H1 (cell line): ENCODE measurements around the gene LRRC72. TPM values are rescaled to one million over a fixed set of nuclear protein-coding genes. Genes with fewer than 3 reads are reported as not detected.

Experiments
- CTCF ChIA-PET: fragments of 300-600 bp; sonication (Branson Sonifier 250); formaldehyde crosslinking; loops from one replicate; lab custom pipeline; 2021; ENCODE audit not compliant: partially characterized antibody; lab: Charles Lee
- POLR2A ChIA-PET: fragments of 300-600 bp; sonication (Branson Sonifier 250); formaldehyde crosslinking; loops from one replicate; lab custom pipeline; 2021; ENCODE audit warnings: inconsistent platforms; ENCODE audit not compliant: partially characterized antibody; lab: Charles Lee
- DNase-seq, 2 experiments: peaks; one replicate each; pipeline versions ENCODE4 v3.0.0 to v3.0.0-alpha.2; 2010 to 2022; ENCODE audit warnings: low spot score in 2 of 2, low read depth in 1 of 2, mixed read lengths in 1 of 2
- FAIRE-seq: peaks from 2 replicates; lab custom pipeline; 2011; peaks lifted over from hg19 to GRCh38; lab: Jason Lieb, UNC
- H2AFZ ChIP-seq: 2 replicates; pipeline ENCODE4 v1.8.1; 2012; ENCODE audit warnings: low read length, inconsistent platforms
- H2AK5ac ChIP-seq: 2 replicates; pipeline ENCODE4 v1.6.1; 2013; ENCODE audit warnings: low read depth, low read length
- H2BK120ac ChIP-seq: replicated peaks from 2 replicates; pipeline ENCODE3; 2013; ENCODE audit warnings: low read depth, low read length, inconsistent platforms
- H2BK12ac ChIP-seq: 2 replicates; pipeline ENCODE4 v1.6.1; 2013; ENCODE audit warnings: low read depth, low read length
- H2BK15ac ChIP-seq: 2 replicates; pipeline ENCODE4 v1.6.1; 2013; ENCODE audit warnings: low read length
- H2BK20ac ChIP-seq: 2 replicates; pipeline ENCODE4 v1.6.1; 2013; ENCODE audit warnings: low read length
- H2BK5ac ChIP-seq: 2 replicates; pipeline ENCODE4 v1.6.1; 2013; ENCODE audit warnings: low read depth, low read length
- H3K14ac ChIP-seq: 2 replicates; pipeline ENCODE4 v1.6.1; 2013; ENCODE audit warnings: inconsistent platforms; ENCODE audit not compliant: insufficient read length
- H3K18ac ChIP-seq: 2 replicates; pipeline ENCODE4 v1.6.1; 2013; ENCODE audit warnings: low read length; ENCODE audit errors: extremely low read depth
- H3K23ac ChIP-seq: 2 replicates; pipeline ENCODE4 v1.6.1; 2013; ENCODE audit warnings: inconsistent platforms; ENCODE audit not compliant: insufficient read length
- H3K23me2 ChIP-seq: 2 replicates; pipeline ENCODE4 v1.6.1; 2013; ENCODE audit warnings: low read depth, low read length
- H3K27ac ChIP-seq: 2 replicates; pipeline ENCODE4 v1.6.1; 2011; ENCODE audit warnings: low read depth, low read length, inconsistent platforms
- H3K27me3 ChIP-seq, 4 experiments: replicated peaks in 1 of 4; 1 replicate in 1 of 4; 2 replicates in 3 of 4; pipeline versions ENCODE4 v1.6.1 to v1.8.1; 2011 to 2013; ENCODE audit warnings: low read length in 3 of 4, mild to moderate bottlenecking in 3 of 4, inconsistent platforms in 2 of 4, mixed read lengths in 2 of 4, moderate library complexity in 1 of 4; ENCODE audit not compliant: control insufficient read depth in 3 of 4, insufficient read depth in 3 of 4; ENCODE audit errors: extremely low read depth in 1 of 4
- H3K36me3 ChIP-seq, 4 experiments: 2 replicates each; pipeline versions ENCODE4 v1.6.1 to v1.8.1; 2011 to 2013; ENCODE audit warnings: mild to moderate bottlenecking in 4 of 4, low read length in 3 of 4, moderate library complexity in 2 of 4, control low read depth in 1 of 4, inconsistent platforms in 1 of 4; ENCODE audit not compliant: insufficient read depth in 4 of 4, control insufficient read depth in 2 of 4
- H3K4ac ChIP-seq: replicated peaks from 2 replicates; pipeline ENCODE3; 2013; ENCODE audit warnings: low read length, low read depth, mixed read lengths, inconsistent platforms; ENCODE audit not compliant: insufficient read length
- H3K4me1 ChIP-seq, 4 experiments: replicated peaks in 1 of 4; 1 replicate in 1 of 4; 2 replicates in 3 of 4; pipeline versions ENCODE4 v1.6.1 to v1.8.1; 2011 to 2013; ENCODE audit warnings: low read length in 3 of 4, inconsistent platforms in 2 of 4, mixed read lengths in 1 of 4; ENCODE audit not compliant: insufficient read depth in 4 of 4, control insufficient read depth in 3 of 4
- H3K4me2 ChIP-seq, 2 experiments: 2 replicates each; pipeline versions ENCODE4 v1.6.1 to v1.8.1; 2011 to 2013; ENCODE audit warnings: low read depth in 2 of 2, low read length in 2 of 2, control low read depth in 1 of 2, inconsistent platforms in 1 of 2, mild to moderate bottlenecking in 1 of 2; ENCODE audit not compliant: insufficient read depth in 1 of 2
- H3K4me3 ChIP-seq, 4 experiments: fragments of 200-600, 300-600 bp in 1 of 4; sonication (generic), shearing (Covaris generic), sonication (Bioruptor Twin) in 1 of 4; 2 replicates each; pipeline versions ENCODE4 v1.5.1 to v1.8.1; 2011 to 2016; ENCODE audit warnings: low read length in 4 of 4, low read depth in 3 of 4, control low read depth in 2 of 4, inconsistent platforms in 2 of 4, mild to moderate bottlenecking in 2 of 4, mixed read lengths in 1 of 4, moderate library complexity in 1 of 4; ENCODE audit not compliant: insufficient read depth in 2 of 4; ENCODE audit errors: extremely low read depth in 1 of 4
- H3K56ac ChIP-seq: replicated peaks from 2 replicates; pipeline ENCODE3; 2013; ENCODE audit warnings: low read depth, mild to moderate bottlenecking, mixed read lengths, low read length, inconsistent platforms; ENCODE audit not compliant: insufficient read length
- H3K79me1 ChIP-seq: 2 replicates; pipeline ENCODE4 v1.6.1; 2013; ENCODE audit warnings: low read depth, low read length, control low read depth
- H3K79me2 ChIP-seq, 2 experiments: 2 replicates each; pipeline versions ENCODE4 v1.6.1 to v1.8.1; 2012 to 2013; ENCODE audit warnings: low read length in 2 of 2, mild to moderate bottlenecking in 2 of 2, inconsistent platforms in 1 of 2; ENCODE audit not compliant: insufficient read depth in 2 of 2, control insufficient read depth in 1 of 2
- H3K9ac ChIP-seq, 4 experiments: replicated peaks in 1 of 4; 1 replicate in 1 of 4; 2 replicates in 3 of 4; pipeline versions ENCODE4 v1.6.1 to v1.8.1; 2011 to 2013; ENCODE audit warnings: low read depth in 3 of 4, low read length in 3 of 4, control low read depth in 2 of 4, mild to moderate bottlenecking in 2 of 4, moderate library complexity in 2 of 4, inconsistent platforms in 1 of 4; ENCODE audit errors: extremely low read depth in 1 of 4
- H3K9me3 ChIP-seq, 2 experiments: 2 replicates each; pipeline versions ENCODE4 v1.6.1 to v1.8.1; 2012 to 2013; ENCODE audit warnings: mild to moderate bottlenecking in 2 of 2, moderate library complexity in 2 of 2, control low read depth in 1 of 2, inconsistent platforms in 1 of 2, low read depth in 1 of 2, low read length in 1 of 2, mixed read lengths in 1 of 2; ENCODE audit not compliant: insufficient read depth in 2 of 2
- H4K20me1 ChIP-seq, 2 experiments: replicated peaks in 1 of 2; 2 replicates each; pipeline versions ENCODE3 to v1.8.1; 2011 to 2013; ENCODE audit warnings: inconsistent platforms in 2 of 2, low read length in 2 of 2, mild to moderate bottlenecking in 1 of 2; ENCODE audit not compliant: insufficient read depth in 2 of 2, control insufficient read depth in 1 of 2
- H4K5ac ChIP-seq: 2 replicates; pipeline ENCODE4 v1.6.1; 2013; ENCODE audit warnings: low read length, low read depth, mixed read lengths, inconsistent platforms; ENCODE audit not compliant: insufficient read length
- H4K8ac ChIP-seq: 2 replicates; pipeline ENCODE4 v1.8.0; 2013; ENCODE audit warnings: mild to moderate bottlenecking, moderate library complexity, low read length, inconsistent platforms; ENCODE audit not compliant: insufficient read depth; ENCODE audit errors: extremely low read depth
- H4K91ac ChIP-seq: replicated peaks from 2 replicates; pipeline ENCODE3; 2013; ENCODE audit warnings: low read length, mixed read lengths, inconsistent platforms; ENCODE audit not compliant: insufficient read length
- BACH1 ChIP-seq: IDR thresholded peaks from 2 replicates; pipeline ENCODE4 v1.6.1; 2012; ENCODE audit warnings: low read length, improper control_type of control experiment
- EGR1 ChIP-seq: IDR thresholded peaks from 2 replicates; pipeline ENCODE4 v1.6.1; 2011; ENCODE audit warnings: low read depth, low read length, borderline replicate concordance
- FOSL1 ChIP-seq: IDR thresholded peaks from 2 replicates; pipeline ENCODE4 v1.6.1; 2011; ENCODE audit warnings: mild to moderate bottlenecking, low read depth, low read length, moderate library complexity; ENCODE audit not compliant: insufficient read depth
- HDAC2 ChIP-seq, 2 experiments: fragments of 300-600 bp in 1 of 2; sonication (generic) in 1 of 2; IDR thresholded peaks; 2 replicates each; pipeline ENCODE4 v1.6.1; 2011 to 2012; ENCODE audit warnings: low read depth in 2 of 2, low read length in 2 of 2, mild to moderate bottlenecking in 2 of 2, moderate library complexity in 2 of 2, borderline replicate concordance in 1 of 2, inconsistent platforms in 1 of 2
- RNF2 ChIP-seq: fragments of 200-900, 300-1000 bp; sonication (generic); IDR thresholded peaks from 2 replicates; pipeline ENCODE4 v1.7.1; 2016; ENCODE audit warnings: borderline replicate concordance, low read depth, mild to moderate bottlenecking, antibody characterized with exemption, low read length; ENCODE audit not compliant: poor library complexity, severe bottlenecking; ENCODE audit errors: missing control alignments
- SAP30 ChIP-seq: fragments of 300-600 bp; sonication (generic); IDR thresholded peaks from 2 replicates; pipeline ENCODE4 v1.7.1; 2012; ENCODE audit warnings: low read length, moderate library complexity, mild to moderate bottlenecking, inconsistent platforms; ENCODE audit not compliant: insufficient read depth, insufficient replicate concordance
- SIN3A ChIP-seq, 2 experiments: IDR thresholded peaks in 1 of 2; conservative IDR thresholded peaks in 1 of 2; 2 replicates each; pipeline ENCODE4 v1.6.1; 2011 to 2012; ENCODE audit warnings: low read length in 2 of 2, improper control_type of control experiment in 1 of 2, low read depth in 1 of 2, mild to moderate bottlenecking in 1 of 2
- SIRT6 ChIP-seq: IDR thresholded peaks from one replicate; pipeline ENCODE4 v1.7.1; 2012; ENCODE audit warnings: low read length, inconsistent platforms
- SP4 ChIP-seq: IDR thresholded peaks from 2 replicates; pipeline ENCODE4 v1.6.1; 2012; ENCODE audit warnings: low read length, inconsistent platforms
- TBP ChIP-seq: IDR thresholded peaks from 2 replicates; pipeline ENCODE4 v1.6.1; 2011; ENCODE audit warnings: low read depth, low read length, improper control_type of control experiment
- TCF12 ChIP-seq: IDR thresholded peaks from 2 replicates; pipeline ENCODE4 v1.6.1; 2011; ENCODE audit warnings: low read depth, mild to moderate bottlenecking, low read length
- WGBS, 2 experiments: shearing (Covaris generic) in 1 of 2; methylation state at CpG; one replicate each; pipeline versions ENCODE4 v1.1.6 to v1.1.7; 2013 to 2015; ENCODE audit warnings: low lambda C conversion rate in 2 of 2, mixed read lengths in 2 of 2, inconsistent platforms in 1 of 2, low coverage in 1 of 2, missing lambda C conversion rate in 1 of 2; ENCODE audit not compliant: insufficient replicate concordance in 2 of 2, insufficient coverage in 1 of 2, insufficient read length in 1 of 2; ENCODE audit errors: extremely low coverage in 1 of 2, missing lambda C conversion rate in 1 of 2; 5-methylcytosine and 5-hydroxymethylcytosine counted together
- polyA plus RNA-seq, 7 experiments: library from polyadenylated mRNA; depleted of rRNA in 3 of 7; stranded (reverse) in 5 of 7; unstranded in 2 of 7; fragments of >200 nt in 5 of 7; fragments of 200-250 nt in 2 of 7; gene quantifications; 1 replicate in 5 of 7; 2 replicates in 1 of 7; 4 replicates in 1 of 7; pipeline versions ENCODE4 v1.2.1 to v1.2.3, GENCODE V29; 2011 to 2013; ENCODE audit warnings: missing spikeins in 2 of 7, mixed read lengths in 2 of 7
- total RNA-seq: library from RNA; stranded (reverse); fragmentation: NEBNext Ultra II Directional; extraction: Animal tissue kit (Norgen Biotek cat#: 25700); gene quantifications from 2 replicates; pipeline ENCODE4 v1.2.1, GENCODE V29; 2021

LRRC72 gene
- total and polyA plus RNA-seq, 2 of the 8 experiments (the other 6 are each of a cell fraction or from before 2014, with no cell fraction given): not detected

- 90% methylated on average over 2 of the region's 2 CpGs; no CpG with 5 or more reads in 1 of the 2 experiments for WGBS, 2 experiments
- CTCF ChIA-PET: no interaction called here
- no peak for TF ChIP-seq BACH1
- TF ChIP-seq SP4: no peak
- no peak for TF ChIP-seq TCF12
- TF ChIP-seq EGR1: no peak
- TF ChIP-seq RNF2: no peak
- TF ChIP-seq SIN3A (conservative IDR thresholded peaks at IDR 0.05 in 1 of 2, IDR thresholded peaks at IDR 0.05 in 1 of 2; ENCODE audit: low read depth in 1 of 2, low read length in 2 of 2): no peak
- no peak for TF ChIP-seq TBP
- TF ChIP-seq FOSL1: no peak
- TF ChIP-seq HDAC2 (IDR thresholded peaks at IDR 0.05; ENCODE audit: borderline replicate concordance in 1 of 2, low read depth in 2 of 2, low read length in 2 of 2): no peak
- TF ChIP-seq SAP30: no peak
- TF ChIP-seq SIRT6: no peak
These were observed 10.6 kb upstream of the LRRC72 start for GRCh38 chr7:16515785-16516685.

More at GRCh38 chr7:16515785-16516685, 10.6 kb upstream of the LRRC72 start:
- no peak overlapping the region for H2BK15ac ChIP-seq
- no peak overlapping the region for H2BK120ac ChIP-seq
- no peak overlapping the region for H2BK12ac ChIP-seq
- no peaks in the 10 kb centered on the region for H3K79me1 ChIP-seq
- H3K36me3 ChIP-seq: no peaks in the 10 kb centered on the region
- DNase-seq (no peak), FAIRE-seq (no peak)
- no peaks in the 10 kb centered on the region for H3K23me2 ChIP-seq
- H3K4ac ChIP-seq: no peak overlapping the region
- no peak overlapping the region for H3K27ac ChIP-seq
- no peak overlapping the region for H3K14ac ChIP-seq
- no peak overlapping the region for H4K5ac ChIP-seq
- no peak overlapping the region for H3K4me2 ChIP-seq
- H3K9me3 ChIP-seq: no peaks in the 10 kb centered on the region
- no peaks in the 10 kb centered on the region; a peak in 1 of 7 replicates for H3K4me1 ChIP-seq
- H3K9ac ChIP-seq: no peak overlapping the region
- no peak overlapping the region for H3K56ac ChIP-seq
- POLR2A ChIA-PET: no interaction called here
- no peak overlapping the region for H2BK20ac ChIP-seq
- H3K79me2 ChIP-seq: no peaks in the 10 kb centered on the region
- H2AFZ ChIP-seq: no peak overlapping the region
- H3K18ac ChIP-seq: no peak overlapping the region
- H3K4me3 ChIP-seq: no peak overlapping the region
- no peak overlapping the region for H3K23ac ChIP-seq
- H3K27me3 ChIP-seq: no peaks in the 10 kb centered on the region
- H2AK5ac ChIP-seq: no peak overlapping the region
- H4K8ac ChIP-seq: no peak overlapping the region
- H2BK5ac ChIP-seq: no peak overlapping the region
- no peaks in the 10 kb centered on the region for H4K20me1 ChIP-seq
- no peak overlapping the region for H4K91ac ChIP-seq
